OCI-LY7 (cell line): ENCODE results near the gene FLRT2. TPM values are rescaled to one million over a fixed set of nuclear protein-coding genes. Genes with fewer than 3 reads are reported as not detected.

ENCODE experiments used
- BruUV-seq: library from RNA; stranded (reverse); fragments of 400-500 nt; replicated peaks from 2 replicates; lab custom pipeline; 2021; lab: Mats Ljungman, UMichigan
- CTCF ChIA-PET: fragments of 300-600 bp; sonication (Branson Sonifier 250); formaldehyde crosslinking; loops from one replicate; lab custom pipeline; 2022; ENCODE audit warnings: antibody characterized with exemption; ENCODE audit not compliant: unreplicated experiment; lab: Charles Lee
- POLR2A ChIA-PET: fragments of 300-600 bp; sonication (Branson Sonifier 250); formaldehyde crosslinking; loops from one replicate; lab custom pipeline; 2022; ENCODE audit warnings: antibody characterized with exemption; lab: Charles Lee
- DNase-seq: peaks from one replicate; pipeline ENCODE4 v3.0.0-alpha.2; 2015; ENCODE audit warnings: low spot score
- H2AFZ ChIP-seq: fragments of 200-600 bp; sonication (generic), shearing (Covaris generic); 2 replicates; pipeline ENCODE4 v1.6.1; 2014; ENCODE audit warnings: mild to moderate bottlenecking, antibody characterized with exemption, low read length, moderate library complexity
- H3K27ac ChIP-seq: fragments of 200-600 bp; sonication (generic); 2 replicates; pipeline ENCODE4 v1.5.1; 2014; ENCODE audit warnings: mixed run types, low read depth, mild to moderate bottlenecking, moderate library complexity, low read length, inconsistent platforms; ENCODE audit not compliant: poor library complexity, severe bottlenecking
- H3K36me3 ChIP-seq: fragments of 200-600 bp; sonication (generic); 2 replicates; pipeline ENCODE4 v1.6.1; 2014; ENCODE audit warnings: mild to moderate bottlenecking, antibody characterized with exemption, low read length, moderate library complexity, mixed read lengths; ENCODE audit not compliant: insufficient read depth
- H3K4me1 ChIP-seq: fragments of 200-600 bp; sonication (generic); 2 replicates; pipeline ENCODE4 v1.5.1; 2014; ENCODE audit warnings: mild to moderate bottlenecking, low read length; ENCODE audit not compliant: insufficient read depth, poor library complexity, severe bottlenecking
- H3K4me2 ChIP-seq: fragments of 200-600 bp; sonication (generic); 2 replicates; pipeline ENCODE4 v1.6.1; 2014; ENCODE audit warnings: mild to moderate bottlenecking, low read length
- H3K4me3 ChIP-seq: fragments of 200-600 bp; sonication (generic); 2 replicates; pipeline ENCODE4 v1.5.1; 2014; ENCODE audit warnings: mild to moderate bottlenecking, low read depth, low read length; ENCODE audit not compliant: poor library complexity, severe bottlenecking
- H3K79me2 ChIP-seq: fragments of 200-600 bp; sonication (generic); 2 replicates; pipeline ENCODE4 v1.6.1; 2016; ENCODE audit warnings: low read depth, mild to moderate bottlenecking, low read length, moderate library complexity, mixed read lengths; ENCODE audit not compliant: insufficient read depth
- H3K9me2 ChIP-seq: fragments of 200-600 bp; sonication (generic); 2 replicates; pipeline ENCODE4 v1.6.1; 2016; ENCODE audit warnings: mild to moderate bottlenecking, low read length, mixed read lengths; ENCODE audit not compliant: insufficient read depth
- H3K9me3 ChIP-seq: fragments of 200-600 bp; sonication (generic); 2 replicates; pipeline ENCODE4 v1.6.1; 2014; ENCODE audit warnings: mild to moderate bottlenecking, mixed run types, low read length, mixed read lengths
- H4K20me1 ChIP-seq: fragments of 200-600 bp; sonication (generic); 2 replicates; pipeline ENCODE4 v1.6.1; 2014; ENCODE audit warnings: mild to moderate bottlenecking, antibody characterized with exemption, low read length, moderate library complexity, mixed read lengths; ENCODE audit not compliant: insufficient read depth
- EZH2phosphoT487 ChIP-seq: fragments of 200-600 bp; sonication (generic); IDR thresholded peaks from 2 replicates; pipeline ENCODE4 v1.6.1; 2018; ENCODE audit warnings: low read depth, borderline replicate concordance, mild to moderate bottlenecking, mixed run types, antibody characterized with exemption, low read length, moderate library complexity, mixed read lengths
- intact Hi-C: fragments of 100-400 bp; cut with micrococcal nuclease; formaldehyde crosslinking; loops from one replicate; pipeline ENCODE4 v1.10.0; 2022; ENCODE audit not compliant: unreplicated experiment
- total RNA-seq, 2 experiments: library from RNA; depleted of rRNA in 1 of 2; stranded (reverse); fragments of >200 nt in 1 of 2; shearing (Covaris generic) in 1 of 2; gene quantifications; 2 replicates each; pipeline ENCODE4 v1.2.3, GENCODE V29; 2014 to 2022
- TF ChIP-seq, protein P1 (sequence below): fragments of 200-600 bp; sonication (generic); conservative IDR thresholded peaks from 2 replicates; pipeline ENCODE4 v1.5.1; 2014; ENCODE audit warnings: mild to moderate bottlenecking, antibody characterized with exemption, low read length, moderate library complexity, mixed read lengths

Gene FLRT2
- total RNA-seq, 2 experiments from 2014 or later, result not detected

DNA sequence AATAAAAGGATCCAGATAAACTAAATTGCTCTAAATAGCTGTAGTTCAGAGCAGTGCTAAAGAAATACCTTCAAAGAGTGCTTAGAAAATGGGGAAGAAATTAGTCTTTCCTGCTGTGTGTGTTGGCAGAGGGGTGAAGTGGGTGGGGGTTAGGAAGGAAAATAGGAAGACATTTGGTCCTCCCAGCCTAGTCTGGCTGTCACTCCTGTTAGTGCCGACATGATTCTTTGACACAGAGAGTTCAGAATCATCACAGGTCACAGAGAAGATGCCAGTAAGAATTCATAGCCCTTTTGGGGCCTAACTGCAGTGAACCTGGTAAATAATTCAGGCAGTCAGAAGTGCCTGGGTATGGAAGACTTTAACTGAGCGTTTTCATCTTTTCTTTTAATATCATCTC lies 74.8 kb downstream of the FLRT2 start:
- DNase-seq, result no peak
- H3K79me2 ChIP-seq, result no peaks in the 10 kb centered on the region
- no peak overlapping the region for H3K4me3 ChIP-seq
- intact Hi-C loops, result no loop called here
- no peak for TF ChIP-seq EZH2phosphoT487
- TF ChIP-seq, protein P1, sequence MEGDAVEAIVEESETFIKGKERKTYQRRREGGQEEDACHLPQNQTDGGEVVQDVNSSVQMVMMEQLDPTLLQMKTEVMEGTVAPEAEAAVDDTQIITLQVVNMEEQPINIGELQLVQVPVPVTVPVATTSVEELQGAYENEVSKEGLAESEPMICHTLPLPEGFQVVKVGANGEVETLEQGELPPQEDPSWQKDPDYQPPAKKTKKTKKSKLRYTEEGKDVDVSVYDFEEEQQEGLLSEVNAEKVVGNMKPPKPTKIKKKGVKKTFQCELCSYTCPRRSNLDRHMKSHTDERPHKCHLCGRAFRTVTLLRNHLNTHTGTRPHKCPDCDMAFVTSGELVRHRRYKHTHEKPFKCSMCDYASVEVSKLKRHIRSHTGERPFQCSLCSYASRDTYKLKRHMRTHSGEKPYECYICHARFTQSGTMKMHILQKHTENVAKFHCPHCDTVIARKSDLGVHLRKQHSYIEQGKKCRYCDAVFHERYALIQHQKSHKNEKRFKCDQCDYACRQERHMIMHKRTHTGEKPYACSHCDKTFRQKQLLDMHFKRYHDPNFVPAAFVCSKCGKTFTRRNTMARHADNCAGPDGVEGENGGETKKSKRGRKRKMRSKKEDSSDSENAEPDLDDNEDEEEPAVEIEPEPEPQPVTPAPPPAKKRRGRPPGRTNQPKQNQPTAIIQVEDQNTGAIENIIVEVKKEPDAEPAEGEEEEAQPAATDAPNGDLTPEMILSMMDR, result no peak
- no TSS peak for BruUV-seq
- no peaks in the 10 kb centered on the region for H3K9me3 ChIP-seq
- no peak overlapping the region for H2AFZ ChIP-seq
- no peaks in the 10 kb centered on the region for H3K9me2 ChIP-seq
- ChIA-PET CTCF (no interaction called here), POLR2A (no interaction called here)
- no peaks in the 10 kb centered on the region for H3K36me3 ChIP-seq
- no peaks in the 10 kb centered on the region for H3K4me1 ChIP-seq
- H3K27ac ChIP-seq, result no peak overlapping the region
- no peak overlapping the region for H3K4me2 ChIP-seq
- no peaks in the 10 kb centered on the region for H4K20me1 ChIP-seq

DNA sequence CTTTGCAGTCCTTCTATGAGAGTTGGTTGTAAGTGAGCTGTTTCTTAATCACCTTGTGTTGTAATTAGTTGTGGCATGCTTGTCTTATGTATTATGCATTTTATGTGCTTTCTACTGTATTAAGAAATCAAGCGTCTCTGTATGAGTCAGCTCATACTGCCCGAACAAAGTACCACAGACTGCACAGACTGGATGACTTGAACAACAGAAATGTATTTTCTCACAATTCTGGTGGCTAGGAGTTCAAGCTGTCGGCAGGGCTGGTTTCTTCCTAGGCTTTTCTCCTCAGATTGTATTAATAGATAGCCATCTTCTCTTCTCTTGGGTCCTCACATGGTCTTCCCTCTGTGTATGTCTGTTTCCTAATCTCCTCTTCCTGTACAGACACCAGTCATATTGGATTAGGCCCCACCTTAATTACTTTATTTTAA lies 77.7 kb downstream of the FLRT2 start:
- CTCF ChIA-PET, result no interaction called here
- H3K4me2 ChIP-seq, result no peak overlapping the region
- intact Hi-C loops, result no loop called here

DNA sequence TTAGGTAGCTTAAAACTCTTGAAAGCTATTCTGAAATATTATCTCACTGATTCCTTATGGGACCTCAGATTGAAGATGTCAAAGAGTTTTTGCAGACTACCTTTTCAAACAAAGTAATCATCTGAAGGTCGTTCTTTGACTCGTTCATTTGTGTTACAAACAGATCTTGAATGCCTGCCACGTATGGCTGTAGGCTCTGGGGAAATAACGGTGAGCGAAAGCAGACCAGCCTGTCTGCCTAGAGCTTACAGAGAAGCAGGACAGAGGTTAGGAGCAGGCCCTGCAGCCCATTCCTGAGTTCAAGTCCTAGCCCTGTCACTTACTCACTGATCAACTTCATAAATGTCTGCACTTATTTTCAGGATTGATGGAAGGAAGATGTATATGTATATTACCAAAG lies 83.6 kb downstream of the FLRT2 start:
- H2AFZ ChIP-seq, result no peak overlapping the region
- H3K9me3 ChIP-seq, result no peaks in the 10 kb centered on the region
- no peak overlapping the region for H3K4me3 ChIP-seq
- H3K4me1 ChIP-seq, result no peaks in the 10 kb centered on the region
- intact Hi-C loops, result no loop called here
- no peak overlapping the region for H3K27ac ChIP-seq
- no peaks in the 10 kb centered on the region for H3K9me2 ChIP-seq
- CTCF ChIA-PET, result no interaction called here
- no peak for DNase-seq
- BruUV-seq, result no TSS peak
- POLR2A ChIA-PET, result no interaction called here
- H4K20me1 ChIP-seq, result no peaks in the 10 kb centered on the region
- TF ChIP-seq, protein P1, result no peak
- TF ChIP-seq EZH2phosphoT487, result no peak
- H3K36me3 ChIP-seq, result no peaks in the 10 kb centered on the region
- H3K4me2 ChIP-seq, result no peak overlapping the region
- H3K79me2 ChIP-seq, result no peaks in the 10 kb centered on the region

More for the DNA sequence above, 77.7 kb downstream of the FLRT2 start:
- TF ChIP-seq EZH2phosphoT487, result no peak
- TF ChIP-seq, protein P1, result no peak
- Histone ChIP-seq H4K20me1 (no peaks in the 10 kb centered on the region), H3K79me2 (no peaks in the 10 kb centered on the region), H2AFZ (no peak overlapping the region), H3K4me3 (no peak overlapping the region), H3K4me1 (no peaks in the 10 kb centered on the region), H3K27ac (no peak overlapping the region), H3K9me2 (no peaks in the 10 kb centered on the region), H3K36me3 (no peaks in the 10 kb centered on the region), H3K9me3 (no peaks in the 10 kb centered on the region)
- POLR2A ChIA-PET, result interaction anchor here (0.6 kb wide), 1 partner anchor 10 kb away, joined by 3 read pairs; no protein-coding TSS in a partner anchor
- no peak for DNase-seq
- no TSS peak for BruUV-seq
